Lower leg skin (tissue), 3 donors: ENCODE results near the gene NUP37.

Source experiments
- POLR2A ChIP-seq, 2 donors: fragments of 450-650 bp; IDR thresholded peaks; one replicate each; pipeline ENCODE4 v1.6.1; 2016 to 2017; ENCODE audit warnings: antibody characterized with exemption in 2 of 2, mild to moderate bottlenecking in 1 of 2, moderate library complexity in 1 of 2
- TF ChIP-seq, protein P1 (sequence below), 3 donors: fragments of 450-650 bp; IDR thresholded peaks; one replicate each; pipeline ENCODE4 v1.5.1; 2016; ENCODE audit warnings: antibody characterized with exemption in 3 of 3, mild to moderate bottlenecking in 3 of 3, moderate library complexity in 2 of 3

DNA sequence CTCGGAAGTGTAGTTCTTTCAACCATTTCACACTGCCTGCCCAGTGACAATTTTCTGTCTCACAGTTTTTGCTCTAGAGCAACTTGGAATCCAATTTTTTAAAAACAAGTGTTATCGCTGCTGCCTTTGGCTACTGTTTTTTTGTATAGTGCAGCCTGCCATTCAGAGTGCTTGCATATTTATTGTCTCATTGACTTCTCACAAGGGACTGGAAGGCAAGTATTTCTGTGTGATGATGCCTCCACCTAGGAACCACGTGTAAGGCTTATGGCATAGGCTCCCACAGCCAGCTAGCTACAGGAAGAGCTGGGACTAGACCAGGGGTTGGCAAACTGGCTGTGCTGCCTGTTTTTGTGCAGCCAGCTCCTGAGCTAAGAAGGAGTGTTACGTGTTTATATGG lies 972 bp upstream of the NUP37 start:
- TF ChIP-seq, protein P1, sequence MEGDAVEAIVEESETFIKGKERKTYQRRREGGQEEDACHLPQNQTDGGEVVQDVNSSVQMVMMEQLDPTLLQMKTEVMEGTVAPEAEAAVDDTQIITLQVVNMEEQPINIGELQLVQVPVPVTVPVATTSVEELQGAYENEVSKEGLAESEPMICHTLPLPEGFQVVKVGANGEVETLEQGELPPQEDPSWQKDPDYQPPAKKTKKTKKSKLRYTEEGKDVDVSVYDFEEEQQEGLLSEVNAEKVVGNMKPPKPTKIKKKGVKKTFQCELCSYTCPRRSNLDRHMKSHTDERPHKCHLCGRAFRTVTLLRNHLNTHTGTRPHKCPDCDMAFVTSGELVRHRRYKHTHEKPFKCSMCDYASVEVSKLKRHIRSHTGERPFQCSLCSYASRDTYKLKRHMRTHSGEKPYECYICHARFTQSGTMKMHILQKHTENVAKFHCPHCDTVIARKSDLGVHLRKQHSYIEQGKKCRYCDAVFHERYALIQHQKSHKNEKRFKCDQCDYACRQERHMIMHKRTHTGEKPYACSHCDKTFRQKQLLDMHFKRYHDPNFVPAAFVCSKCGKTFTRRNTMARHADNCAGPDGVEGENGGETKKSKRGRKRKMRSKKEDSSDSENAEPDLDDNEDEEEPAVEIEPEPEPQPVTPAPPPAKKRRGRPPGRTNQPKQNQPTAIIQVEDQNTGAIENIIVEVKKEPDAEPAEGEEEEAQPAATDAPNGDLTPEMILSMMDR (IDR thresholded peaks at IDR 0.05), result no peak
- TF ChIP-seq POLR2A (IDR thresholded peaks at IDR 0.05), result no peak
